ENCODE data around the gene SLC16A9.

DNA sequence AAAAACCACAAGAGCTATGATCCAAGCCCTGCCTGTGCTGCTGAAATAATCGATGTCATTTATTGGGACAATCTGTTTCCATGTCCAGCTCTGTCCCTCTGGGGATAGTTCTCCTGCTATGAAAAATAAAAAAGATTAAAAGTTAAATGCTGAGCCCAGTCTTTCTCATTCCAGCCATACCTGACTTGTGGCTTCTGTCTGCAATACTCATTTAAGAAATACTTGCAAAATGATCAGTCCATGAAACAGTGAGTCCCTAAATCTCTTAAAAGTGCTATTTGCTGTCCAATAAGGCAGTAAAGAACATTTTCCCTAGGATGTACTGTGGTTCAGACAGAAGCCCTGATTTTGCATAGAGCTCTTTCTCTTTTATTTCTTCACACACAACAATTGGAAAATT is 91.7 kb downstream of the SLC16A9 start:
- no peak for TF ChIP-seq EP300 (IDR thresholded peaks at IDR 0.05)
- TF ChIP-seq, protein P1, sequence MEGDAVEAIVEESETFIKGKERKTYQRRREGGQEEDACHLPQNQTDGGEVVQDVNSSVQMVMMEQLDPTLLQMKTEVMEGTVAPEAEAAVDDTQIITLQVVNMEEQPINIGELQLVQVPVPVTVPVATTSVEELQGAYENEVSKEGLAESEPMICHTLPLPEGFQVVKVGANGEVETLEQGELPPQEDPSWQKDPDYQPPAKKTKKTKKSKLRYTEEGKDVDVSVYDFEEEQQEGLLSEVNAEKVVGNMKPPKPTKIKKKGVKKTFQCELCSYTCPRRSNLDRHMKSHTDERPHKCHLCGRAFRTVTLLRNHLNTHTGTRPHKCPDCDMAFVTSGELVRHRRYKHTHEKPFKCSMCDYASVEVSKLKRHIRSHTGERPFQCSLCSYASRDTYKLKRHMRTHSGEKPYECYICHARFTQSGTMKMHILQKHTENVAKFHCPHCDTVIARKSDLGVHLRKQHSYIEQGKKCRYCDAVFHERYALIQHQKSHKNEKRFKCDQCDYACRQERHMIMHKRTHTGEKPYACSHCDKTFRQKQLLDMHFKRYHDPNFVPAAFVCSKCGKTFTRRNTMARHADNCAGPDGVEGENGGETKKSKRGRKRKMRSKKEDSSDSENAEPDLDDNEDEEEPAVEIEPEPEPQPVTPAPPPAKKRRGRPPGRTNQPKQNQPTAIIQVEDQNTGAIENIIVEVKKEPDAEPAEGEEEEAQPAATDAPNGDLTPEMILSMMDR (IDR thresholded peaks at IDR 0.05): no peak

Data from esophagus muscularis mucosa (tissue), 3 donors.